Kidney epithelial cell (primary cell): ENCODE measurements around the gene KIF18A. TPM values are rescaled to one million over a fixed set of nuclear protein-coding genes. Genes with fewer than 3 reads are reported as not detected.

ENCODE experiments used
- DNase-seq: peaks from one replicate; pipeline ENCODE4 v3.0.0-alpha.2; 2010; ENCODE audit warnings: low read depth
- H3K27me3 ChIP-seq: 2 replicates; pipeline ENCODE4 v1.6.0; 2011; ENCODE audit warnings: low read length; ENCODE audit not compliant: control insufficient read depth, insufficient read depth
- H3K36me3 ChIP-seq: 2 replicates; pipeline ENCODE4 v1.5.1; 2011; ENCODE audit warnings: low read length; ENCODE audit not compliant: control insufficient read depth, insufficient read depth
- H3K4me3 ChIP-seq: 2 replicates; pipeline ENCODE4 v1.5.1; 2011; ENCODE audit warnings: low read depth, mild to moderate bottlenecking, control low read depth, low read length
- total RNA-seq: library from RNA; depleted of rRNA; stranded (reverse); fragments of >200 nt; gene quantifications from 2 replicates; pipeline ENCODE4 v1.2.3, GENCODE V29; 2015
- TF ChIP-seq, protein P1 (sequence below): IDR thresholded peaks from 2 replicates; pipeline ENCODE4 v1.5.1; 2011; ENCODE audit warnings: mild to moderate bottlenecking, moderate library complexity, low read length, control low read depth, inconsistent platforms; ENCODE audit not compliant: insufficient read depth, poor library complexity, severe bottlenecking

KIF18A gene
- total RNA-seq, 1 donor from 2014 or later, result 2.1 TPM

DNA sequence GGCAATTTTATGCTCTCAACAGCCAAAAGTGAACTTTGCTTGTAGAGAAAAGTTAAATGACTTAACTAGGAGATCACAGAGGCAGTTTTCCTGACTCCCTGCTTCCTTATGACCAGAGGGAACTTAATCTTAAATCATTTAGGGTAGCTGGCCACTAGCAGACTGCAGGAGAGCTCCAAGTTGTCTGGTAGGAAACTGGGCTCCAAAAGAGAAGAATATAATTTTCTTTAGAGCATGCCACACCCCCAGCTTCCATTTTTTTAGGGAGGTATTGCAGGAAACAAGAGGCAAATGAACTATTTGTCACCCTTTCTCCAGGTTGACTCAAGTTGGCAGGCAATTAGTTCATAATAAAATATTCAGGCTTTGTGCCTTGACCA lies 2.9 kb upstream of the KIF18A start:
- peaks cover 1% of the 10 kb centered on the region for H3K36me3 ChIP-seq
- H3K27me3 ChIP-seq, result no peaks in the 10 kb centered on the region
- TF ChIP-seq, protein P1, sequence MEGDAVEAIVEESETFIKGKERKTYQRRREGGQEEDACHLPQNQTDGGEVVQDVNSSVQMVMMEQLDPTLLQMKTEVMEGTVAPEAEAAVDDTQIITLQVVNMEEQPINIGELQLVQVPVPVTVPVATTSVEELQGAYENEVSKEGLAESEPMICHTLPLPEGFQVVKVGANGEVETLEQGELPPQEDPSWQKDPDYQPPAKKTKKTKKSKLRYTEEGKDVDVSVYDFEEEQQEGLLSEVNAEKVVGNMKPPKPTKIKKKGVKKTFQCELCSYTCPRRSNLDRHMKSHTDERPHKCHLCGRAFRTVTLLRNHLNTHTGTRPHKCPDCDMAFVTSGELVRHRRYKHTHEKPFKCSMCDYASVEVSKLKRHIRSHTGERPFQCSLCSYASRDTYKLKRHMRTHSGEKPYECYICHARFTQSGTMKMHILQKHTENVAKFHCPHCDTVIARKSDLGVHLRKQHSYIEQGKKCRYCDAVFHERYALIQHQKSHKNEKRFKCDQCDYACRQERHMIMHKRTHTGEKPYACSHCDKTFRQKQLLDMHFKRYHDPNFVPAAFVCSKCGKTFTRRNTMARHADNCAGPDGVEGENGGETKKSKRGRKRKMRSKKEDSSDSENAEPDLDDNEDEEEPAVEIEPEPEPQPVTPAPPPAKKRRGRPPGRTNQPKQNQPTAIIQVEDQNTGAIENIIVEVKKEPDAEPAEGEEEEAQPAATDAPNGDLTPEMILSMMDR, result no peak
- DNase-seq, result no peak
- peak overlapping the region; percentile 63 for H3K4me3 ChIP-seq

GRCh38 chr11:28110108-28110820 lies 2.3 kb upstream of the KIF18A start:
- no peaks in the 10 kb centered on the region for H3K27me3 ChIP-seq
- H3K4me3 ChIP-seq, result peak overlapping the region; percentile 63
- TF ChIP-seq, protein P1, result no peak
- peaks cover 1% of the 10 kb centered on the region for H3K36me3 ChIP-seq
- DNase-seq, result no peak

- TF ChIP-seq, protein P1, result no peak
- Histone ChIP-seq H3K4me3 (peak overlapping the region; percentile 58), H3K27me3 (no peaks in the 10 kb centered on the region), H3K36me3 (peaks cover 1% of the 10 kb centered on the region)
- DNase-seq, result no peak
Observed at GRCh38 chr11:28108958-28109357, 1.0 kb upstream of the KIF18A start.

DNA sequence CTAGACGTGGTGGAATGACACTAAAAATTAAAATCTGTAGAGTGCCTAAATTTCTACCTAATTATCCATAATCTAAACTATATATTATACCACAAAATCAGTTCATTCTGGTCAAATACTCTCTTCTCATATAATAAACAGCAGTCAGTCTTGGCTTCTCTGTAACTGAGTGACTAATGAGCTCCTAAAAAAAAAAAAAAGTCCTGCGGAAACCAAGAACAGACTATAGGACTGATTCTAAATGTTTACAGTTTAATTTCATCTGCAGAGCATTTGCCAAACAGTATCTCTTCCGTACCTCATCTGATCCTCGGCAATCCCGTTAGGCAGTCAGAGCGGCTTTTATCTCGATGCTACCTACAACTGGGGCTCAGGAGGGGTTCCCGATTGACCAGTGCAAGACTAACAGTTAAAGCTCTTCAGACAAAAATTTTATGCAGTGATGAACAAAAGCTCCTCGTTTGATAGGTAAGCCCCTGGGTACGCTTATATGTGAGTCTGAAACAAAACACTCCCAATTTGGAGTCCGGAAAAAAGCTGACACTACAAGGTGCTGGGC lies 686 bp downstream of the KIF18A start:
- TF ChIP-seq, protein P1, result no peak
- no peaks in the 10 kb centered on the region for H3K36me3 ChIP-seq
- no peak for DNase-seq

GRCh38 chr11:28106353-28107043 lies 1.5 kb downstream of the KIF18A start:
- Histone ChIP-seq H3K27me3 (no peaks in the 10 kb centered on the region), H3K4me3 (peak overlapping the region; percentile 63), H3K36me3 (no peaks in the 10 kb centered on the region)
- TF ChIP-seq, protein P1, result no peak
- no peak for DNase-seq

More for the DNA sequence above, 686 bp downstream of the KIF18A start:
- H3K4me3 ChIP-seq, result peak overlapping the region; percentile 63
- no peaks in the 10 kb centered on the region for H3K27me3 ChIP-seq
